DMS53 treated with DMSO at 0.1 percent for 48 hours (cell line): ENCODE results near the gene VTN.

Source experiments
- DNase-seq: peaks from one replicate; lab custom pipeline; 2025; ENCODE audit not compliant: unreplicated experiment; lab: John Stamatoyannopoulos, UW

Gene VTN

DNA sequence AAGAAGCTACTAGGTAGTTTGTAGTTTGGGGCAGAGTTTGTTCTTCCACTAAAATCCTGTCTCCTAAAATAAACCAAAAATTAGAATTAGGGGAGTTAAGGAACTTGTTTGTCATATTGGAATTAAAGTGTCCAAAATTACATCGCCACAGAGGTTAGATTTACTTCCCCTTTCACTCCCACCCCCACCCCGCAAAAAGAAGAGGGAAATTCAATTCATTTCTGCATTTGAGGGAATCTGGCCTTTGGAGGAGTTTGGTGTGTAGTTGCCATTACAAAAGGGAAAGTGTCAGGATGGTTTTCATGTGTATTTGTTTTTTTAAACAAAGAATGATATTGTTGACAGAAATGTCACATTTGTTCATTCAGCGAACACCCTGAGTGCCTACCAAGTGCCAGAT lies 45.3 kb downstream of the VTN start:
- no peak for DNase-seq

DNA sequence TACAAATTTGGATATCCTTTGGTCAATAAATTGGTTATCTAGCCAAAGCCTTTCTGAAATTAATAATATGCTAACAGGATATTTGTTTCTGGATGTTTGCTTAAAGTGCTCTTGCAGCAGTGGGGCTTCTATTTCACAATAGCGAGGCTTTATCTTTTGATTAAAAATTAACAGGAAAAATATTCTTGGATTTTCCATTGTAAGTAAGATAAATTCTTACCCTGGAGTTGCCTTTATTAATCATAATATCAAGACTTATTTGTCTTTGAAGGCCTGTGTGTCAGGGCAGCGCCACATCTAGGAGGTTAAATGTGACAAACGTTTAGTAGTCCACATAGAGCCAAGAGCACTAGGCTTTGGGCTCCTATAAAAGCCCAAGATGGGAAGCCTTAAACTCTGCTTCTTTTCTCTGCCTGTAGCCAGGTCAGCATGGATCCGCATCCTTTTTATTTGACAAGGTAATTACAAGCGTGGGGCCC lies 45.8 kb downstream of the VTN start:
- no peak for DNase-seq

DNA sequence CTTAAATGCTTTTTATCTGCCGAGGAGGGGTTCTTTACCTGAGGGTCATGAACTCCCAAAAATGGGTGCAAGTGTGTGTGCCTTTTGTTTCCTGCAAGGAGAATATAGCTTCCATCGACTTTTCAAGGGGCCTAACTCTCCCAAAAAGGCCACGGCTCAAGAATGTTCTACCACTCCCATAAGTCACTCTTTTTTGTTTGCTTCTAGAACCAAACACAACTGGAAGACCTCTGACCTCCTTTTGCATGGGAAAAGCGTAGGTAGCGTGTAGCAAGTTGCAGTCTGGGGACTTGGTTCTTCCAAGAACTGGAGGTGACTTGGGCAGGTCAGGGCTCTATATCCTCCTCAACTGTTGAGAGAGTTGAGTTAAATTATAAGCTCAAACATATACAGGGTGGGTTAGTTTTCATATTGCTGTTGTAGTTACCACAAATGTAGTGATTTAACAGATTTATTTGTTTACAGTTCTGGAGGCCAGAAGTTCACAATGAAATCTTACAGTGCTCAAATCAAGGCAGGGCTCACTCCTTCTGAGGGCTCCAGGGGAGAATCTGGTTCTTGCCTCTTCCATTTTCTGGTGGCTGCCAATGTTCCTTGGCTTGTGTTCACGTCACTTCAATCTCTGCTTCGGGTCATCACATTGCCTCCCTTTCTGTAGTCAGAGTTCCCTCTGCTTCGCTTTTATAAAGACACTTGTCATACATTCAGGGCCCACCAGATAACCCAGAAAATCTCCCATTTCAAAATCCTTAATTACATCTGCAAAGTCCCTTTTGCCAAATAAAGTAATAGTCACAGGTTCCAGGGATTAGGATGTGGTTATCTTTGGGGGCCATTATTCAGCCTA lies 49.7 kb downstream of the VTN start:
- no peak for DNase-seq

DNA sequence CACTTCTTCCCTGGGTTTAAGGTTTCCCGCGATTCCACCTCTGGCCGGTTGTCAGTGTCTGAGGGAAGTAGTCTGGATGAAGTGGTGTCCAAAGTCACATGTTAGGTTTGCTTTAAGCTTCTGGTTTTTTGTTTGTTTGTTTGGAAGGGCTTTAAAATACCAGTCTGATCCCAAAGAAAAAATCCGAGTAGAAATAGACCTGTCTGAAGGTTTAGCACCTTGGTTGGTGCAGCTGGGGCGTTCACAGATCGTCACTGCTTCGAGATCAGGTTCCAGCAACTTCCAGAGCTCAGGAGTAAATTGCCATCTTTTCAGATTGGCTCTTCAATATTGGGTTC lies 50.5 kb downstream of the VTN start:
- DNase-seq = no peak

DNA sequence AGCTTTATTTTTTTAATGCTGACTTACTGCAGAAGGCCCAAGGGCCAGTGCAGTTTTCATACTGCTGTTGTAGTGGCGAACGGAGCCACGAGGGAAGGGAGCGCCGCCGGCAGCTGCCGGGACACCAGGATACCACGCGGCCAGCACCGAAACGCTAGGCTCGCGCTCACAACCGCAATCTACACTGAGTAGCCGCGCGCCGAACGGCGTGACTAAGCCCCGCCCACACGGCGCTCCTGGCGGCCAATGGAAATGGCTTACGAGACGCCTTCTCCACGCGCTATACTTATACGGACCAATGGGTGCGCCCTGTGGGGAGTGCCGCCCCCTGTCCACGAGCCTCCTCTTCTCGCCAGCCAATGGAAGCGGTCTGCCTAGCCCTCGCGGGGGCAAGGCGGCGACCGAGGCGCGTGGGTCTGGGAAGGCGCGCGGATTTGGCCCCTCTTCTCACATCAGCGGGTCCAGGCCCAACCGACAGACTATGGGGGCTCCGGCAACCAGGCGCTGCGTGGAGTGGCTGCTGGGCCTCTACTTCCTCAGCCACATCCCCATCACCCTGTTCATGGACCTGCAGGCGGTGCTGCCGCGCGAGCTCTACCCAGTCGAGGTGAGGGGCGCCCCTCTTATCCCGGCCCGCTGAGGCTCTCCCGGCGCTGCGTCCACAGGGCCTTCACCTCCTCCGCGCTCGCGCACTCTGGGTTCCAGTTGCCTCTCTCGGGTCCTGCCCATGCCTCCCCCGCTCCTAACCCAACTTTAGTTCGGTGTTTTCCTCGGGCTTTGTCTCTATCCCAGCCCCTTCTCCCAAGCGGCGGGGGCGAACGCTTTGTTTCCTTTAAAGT lies 51.1 kb downstream of the VTN start, which contains the start of gene TMEM97:
TSS of gene TMEM97 (plus strand) at position 442 of the 839 bp plus-strand sequence. CDS start at position 482, 40 bp downstream.
- peak; percentile 93 for DNase-seq

DNA sequence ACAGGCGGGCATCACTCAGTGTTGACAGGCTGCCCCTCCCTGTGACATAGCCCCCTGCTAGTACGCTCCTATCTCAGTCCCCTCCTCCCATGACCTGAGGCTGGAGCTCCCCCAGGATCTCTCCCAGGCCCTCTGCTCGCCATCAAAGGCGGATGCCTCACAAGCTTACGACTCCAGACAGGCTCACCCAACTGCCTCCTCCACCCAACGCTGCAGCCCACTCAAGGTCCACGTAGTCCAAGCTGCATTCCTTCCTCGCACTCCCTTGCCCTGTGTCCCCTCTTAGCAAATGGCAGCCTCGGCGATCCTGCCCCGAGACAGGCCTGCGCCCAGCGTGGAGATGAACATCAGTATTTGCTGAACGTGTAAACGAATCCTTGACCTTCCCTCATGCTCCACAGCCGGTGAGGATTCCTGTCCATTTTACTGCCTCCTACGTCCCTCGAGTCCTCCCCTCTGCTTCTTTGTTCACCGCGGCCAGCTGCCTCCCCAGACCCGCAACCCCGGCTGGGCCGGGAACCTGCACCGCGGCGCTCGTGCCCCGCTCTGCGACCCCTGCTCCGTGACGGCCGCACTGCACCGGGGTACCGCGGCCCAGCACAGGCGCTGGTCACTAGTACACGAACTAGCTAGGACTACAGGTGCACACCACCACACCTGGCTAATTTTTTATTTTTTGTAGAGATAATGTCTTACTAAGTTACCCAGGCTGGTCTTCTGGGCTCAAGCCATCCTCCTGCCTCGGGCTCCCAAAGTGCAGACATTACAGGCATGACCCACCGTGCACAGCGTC lies 51.9 kb downstream of the VTN start:
- peak; percentile 11 for DNase-seq
